GM21515 (cell line): ENCODE measurements around the gene ANKRD44.
A peak's percentile ranks its signal among the peaks of the same experiment; 100 is the strongest.

Experiments used
- ATAC-seq: cut with Tn5 transposase; IDR thresholded peaks from one replicate; pipeline ENCODE4 v1.9.1; 2021; ENCODE audit not compliant: unreplicated experiment

The ANKRD44 gene

GRCh38 chr2:197264332-197264731, 46.2 kb downstream of the ANKRD44 start:
- ATAC-seq = no peak

- ATAC-seq = no peak
Measured at GRCh38 chr2:197263077-197263476, 47.5 kb downstream of the ANKRD44 start.

- peak; percentile 65 for ATAC-seq
Measured at GRCh38 chr2:197261808-197262226, 48.8 kb downstream of the ANKRD44 start.

GRCh38 chr2:197259470-197259999, 51.0 kb downstream of the ANKRD44 start:
- no peak for ATAC-seq

- ATAC-seq = no peak
Measured at GRCh38 chr2:197258580-197258979, 52.0 kb downstream of the ANKRD44 start.

- no peak for ATAC-seq
Measured at GRCh38 chr2:197256547-197257170, 53.9 kb downstream of the ANKRD44 start.

- ATAC-seq = peak; percentile 1
Measured at GRCh38 chr2:197256021-197256420, 54.6 kb downstream of the ANKRD44 start.

- peak; percentile 92 for ATAC-seq
Measured at GRCh38 chr2:197255543-197255942, 55.0 kb downstream of the ANKRD44 start.

- peak; percentile 26 for ATAC-seq
Measured at GRCh38 chr2:197254776-197255530, 55.6 kb downstream of the ANKRD44 start.

- no peak for ATAC-seq
Measured at GRCh38 chr2:197251576-197251975, 59.0 kb downstream of the ANKRD44 start.

GRCh38 chr2:197251163-197251562, 59.4 kb downstream of the ANKRD44 start:
- ATAC-seq = no peak

GRCh38 chr2:197250084-197250397, 60.5 kb downstream of the ANKRD44 start:
- ATAC-seq = no peak

GRCh38 chr2:197249381-197250083, 61.0 kb downstream of the ANKRD44 start:
- no peak for ATAC-seq

- no peak for ATAC-seq
Measured at GRCh38 chr2:197248623-197249022, 62.0 kb downstream of the ANKRD44 start.

- ATAC-seq = no peak
Measured at GRCh38 chr2:197248001-197248401, 62.6 kb downstream of the ANKRD44 start.

GRCh38 chr2:197247083-197247482, 63.5 kb downstream of the ANKRD44 start:
- ATAC-seq = no peak

- ATAC-seq = no peak
Measured at GRCh38 chr2:197245829-197246804, 64.5 kb downstream of the ANKRD44 start.

- ATAC-seq = no peak
Measured at GRCh38 chr2:197244349-197244748, 66.2 kb downstream of the ANKRD44 start.

GRCh38 chr2:197242719-197243118, 67.9 kb downstream of the ANKRD44 start:
- no peak for ATAC-seq

GRCh38 chr2:197241596-197241995, 69.0 kb downstream of the ANKRD44 start:
- ATAC-seq = no peak

GRCh38 chr2:197241153-197241552, 69.4 kb downstream of the ANKRD44 start:
- no peak for ATAC-seq
